Tibial nerve (tissue), 3 donors: ENCODE data around the gene ST7L.

Source experiments
- POLR2A ChIP-seq, 2 donors: fragments of 450-650 bp; IDR thresholded peaks; one replicate each; pipeline ENCODE4 v1.6.1; 2017; ENCODE audit warnings: antibody characterized with exemption in 2 of 2, mild to moderate bottlenecking in 2 of 2, moderate library complexity in 2 of 2
- TF ChIP-seq, protein P1 (sequence below), 5 experiments: fragments of 200-600 bp in 3 of 5; fragments of 450-650 bp in 2 of 5; sonication (generic) in 3 of 5; IDR thresholded peaks; one replicate each; pipeline ENCODE4 v1.5.1; 2016 to 2019; ENCODE audit warnings: antibody characterized with exemption in 5 of 5, mild to moderate bottlenecking in 3 of 5, moderate library complexity in 2 of 5

DNA sequence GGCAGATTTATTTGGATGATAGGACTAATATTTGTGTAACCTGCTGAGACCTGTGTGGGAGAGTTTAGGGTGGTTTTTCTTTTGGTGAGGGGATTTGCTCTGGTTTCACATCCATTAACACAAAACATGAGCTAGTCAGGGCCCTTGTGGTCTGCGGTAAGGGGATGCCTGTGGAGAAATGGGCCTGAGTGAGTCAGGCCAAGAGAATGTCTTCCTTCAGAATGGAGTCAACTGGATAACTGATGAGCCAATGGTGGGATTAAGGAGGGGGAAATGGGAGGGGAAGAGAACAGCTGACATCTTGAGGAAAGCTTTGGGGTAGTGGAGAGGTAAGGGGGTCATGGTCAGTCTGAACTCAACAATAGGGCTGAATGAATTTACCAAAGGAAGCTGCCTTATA lies 96.3 kb downstream of the ST7L start:
- TF ChIP-seq POLR2A (IDR thresholded peaks at IDR 0.05) = no peak
- TF ChIP-seq, protein P1, sequence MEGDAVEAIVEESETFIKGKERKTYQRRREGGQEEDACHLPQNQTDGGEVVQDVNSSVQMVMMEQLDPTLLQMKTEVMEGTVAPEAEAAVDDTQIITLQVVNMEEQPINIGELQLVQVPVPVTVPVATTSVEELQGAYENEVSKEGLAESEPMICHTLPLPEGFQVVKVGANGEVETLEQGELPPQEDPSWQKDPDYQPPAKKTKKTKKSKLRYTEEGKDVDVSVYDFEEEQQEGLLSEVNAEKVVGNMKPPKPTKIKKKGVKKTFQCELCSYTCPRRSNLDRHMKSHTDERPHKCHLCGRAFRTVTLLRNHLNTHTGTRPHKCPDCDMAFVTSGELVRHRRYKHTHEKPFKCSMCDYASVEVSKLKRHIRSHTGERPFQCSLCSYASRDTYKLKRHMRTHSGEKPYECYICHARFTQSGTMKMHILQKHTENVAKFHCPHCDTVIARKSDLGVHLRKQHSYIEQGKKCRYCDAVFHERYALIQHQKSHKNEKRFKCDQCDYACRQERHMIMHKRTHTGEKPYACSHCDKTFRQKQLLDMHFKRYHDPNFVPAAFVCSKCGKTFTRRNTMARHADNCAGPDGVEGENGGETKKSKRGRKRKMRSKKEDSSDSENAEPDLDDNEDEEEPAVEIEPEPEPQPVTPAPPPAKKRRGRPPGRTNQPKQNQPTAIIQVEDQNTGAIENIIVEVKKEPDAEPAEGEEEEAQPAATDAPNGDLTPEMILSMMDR (IDR thresholded peaks at IDR 0.05) = no peak
